Type B pancreatic cell (in vitro differentiated cells): ENCODE results near the gene DDX39A. TPM values are rescaled to one million over a fixed set of nuclear protein-coding genes. Genes with fewer than 3 reads are reported as not detected.
A peak's percentile ranks its signal among the peaks of the same experiment; 100 is the strongest.

Source experiments
- DNase-seq: peaks from one replicate; pipeline ENCODE4 v3.0.0; 2021; ENCODE audit warnings: mixed read lengths; ENCODE audit not compliant: unreplicated experiment; ENCODE audit errors: extremely low spot score
- H3K27ac Mint-ChIP-seq: 2 replicates; pipeline ENCODE4 v1.8.0; 2021; ENCODE audit warnings: mild to moderate bottlenecking, mixed read lengths
- H3K27me3 Mint-ChIP-seq: 2 replicates; pipeline ENCODE4 v1.8.0; 2021; ENCODE audit warnings: mixed read lengths
- H3K36me3 Mint-ChIP-seq: 2 replicates; pipeline ENCODE4 v1.8.0; 2021; ENCODE audit warnings: mixed read lengths
- H3K4me1 Mint-ChIP-seq: one replicate; pipeline ENCODE4 v1.8.0; 2021; ENCODE audit warnings: mixed read lengths; ENCODE audit not compliant: unreplicated experiment
- H3K4me3 Mint-ChIP-seq: 2 replicates; pipeline ENCODE4 v1.8.0; 2021; ENCODE audit warnings: mild to moderate bottlenecking, mixed read lengths
- H3K9me3 Mint-ChIP-seq: 2 replicates; pipeline ENCODE4 v1.8.0; 2021; ENCODE audit warnings: mixed read lengths
- total RNA-seq: library from RNA; stranded (reverse); gene quantifications from 2 replicates; pipeline ENCODE4 v1.2.1, GENCODE V29; 2021; ENCODE audit warnings: low replicate concordance
- TF ChIP-seq, protein P1 (sequence below): fragments of 200-600 bp; sonication (generic); conservative IDR thresholded peaks from 2 replicates; pipeline ENCODE4 v1.5.0; 2021; ENCODE audit warnings: antibody characterized with exemption, mild to moderate bottlenecking

The DDX39A gene
- total RNA-seq, 1 donor from 2014 or later, result 84.3 TPM

DNA sequence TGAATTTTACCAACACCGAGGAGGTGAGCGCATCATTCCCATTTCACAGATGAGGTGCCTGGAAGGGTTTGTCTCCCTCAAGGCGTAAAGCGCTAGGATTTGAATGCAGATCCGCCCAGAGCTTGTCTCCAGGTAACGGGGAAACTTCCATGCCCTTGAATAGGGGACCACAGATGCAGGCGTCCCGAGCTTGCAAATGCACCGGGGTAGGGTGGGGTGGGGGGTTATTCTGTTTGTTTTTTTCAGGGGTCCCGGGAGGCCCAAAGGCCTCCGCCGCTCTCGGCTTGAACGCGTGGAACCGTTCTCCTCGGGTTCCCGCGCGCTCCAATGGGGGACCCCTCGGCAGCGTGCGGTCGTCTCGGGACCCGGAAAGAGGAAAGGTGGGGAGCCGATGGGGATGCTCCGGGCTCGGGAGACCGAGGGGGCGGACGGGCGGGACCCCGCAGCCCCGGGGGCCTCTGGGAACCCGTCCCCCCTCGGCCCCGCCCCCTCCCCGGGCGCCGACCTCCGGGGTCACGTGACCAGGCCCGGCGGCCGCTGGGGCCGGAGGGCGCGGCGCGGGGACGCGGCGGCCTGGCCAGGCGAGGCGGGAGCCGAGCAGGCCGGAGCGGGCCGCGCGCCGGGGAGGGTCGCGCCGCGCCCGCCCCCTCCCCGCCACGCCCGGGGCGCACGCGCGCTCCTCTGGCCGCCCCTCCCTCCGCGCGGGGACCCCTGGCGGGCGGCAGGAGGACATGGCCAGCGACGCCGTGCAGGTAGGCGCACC lies 13.8 kb upstream of the DDX39A start, which contains the start of gene PKN1:
TSS of gene PKN1 (plus strand) at position 516 of the 763 bp plus-strand sequence. CDS start at position 732, 216 bp downstream.
- no peaks in the 10 kb centered on the region for H3K36me3 Mint-ChIP-seq
- H3K27ac Mint-ChIP-seq, result peak within 1 kb of the TSS; percentile 24
- H3K9me3 Mint-ChIP-seq, result no peaks in the 10 kb centered on the region

GRCh38 chr19:14430712-14431111 lies 11.6 kb upstream of the DDX39A start:
- H3K4me1 Mint-ChIP-seq, result peaks cover 13% of the 10 kb centered on the region
- no peaks in the 10 kb centered on the region for H3K36me3 Mint-ChIP-seq
- H3K9me3 Mint-ChIP-seq, result no peaks in the 10 kb centered on the region
- H3K4me3 Mint-ChIP-seq, result peak overlapping the region; percentile 77
- no peak for DNase-seq
- TF ChIP-seq, protein P1, sequence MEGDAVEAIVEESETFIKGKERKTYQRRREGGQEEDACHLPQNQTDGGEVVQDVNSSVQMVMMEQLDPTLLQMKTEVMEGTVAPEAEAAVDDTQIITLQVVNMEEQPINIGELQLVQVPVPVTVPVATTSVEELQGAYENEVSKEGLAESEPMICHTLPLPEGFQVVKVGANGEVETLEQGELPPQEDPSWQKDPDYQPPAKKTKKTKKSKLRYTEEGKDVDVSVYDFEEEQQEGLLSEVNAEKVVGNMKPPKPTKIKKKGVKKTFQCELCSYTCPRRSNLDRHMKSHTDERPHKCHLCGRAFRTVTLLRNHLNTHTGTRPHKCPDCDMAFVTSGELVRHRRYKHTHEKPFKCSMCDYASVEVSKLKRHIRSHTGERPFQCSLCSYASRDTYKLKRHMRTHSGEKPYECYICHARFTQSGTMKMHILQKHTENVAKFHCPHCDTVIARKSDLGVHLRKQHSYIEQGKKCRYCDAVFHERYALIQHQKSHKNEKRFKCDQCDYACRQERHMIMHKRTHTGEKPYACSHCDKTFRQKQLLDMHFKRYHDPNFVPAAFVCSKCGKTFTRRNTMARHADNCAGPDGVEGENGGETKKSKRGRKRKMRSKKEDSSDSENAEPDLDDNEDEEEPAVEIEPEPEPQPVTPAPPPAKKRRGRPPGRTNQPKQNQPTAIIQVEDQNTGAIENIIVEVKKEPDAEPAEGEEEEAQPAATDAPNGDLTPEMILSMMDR, result no peak
- H3K27ac Mint-ChIP-seq, result no peak overlapping the region
- H3K27me3 Mint-ChIP-seq, result peaks cover 9% of the 10 kb centered on the region

More for the DNA sequence above, 13.8 kb upstream of the DDX39A start, which contains the start of gene PKN1:
- DNase-seq, result no peak
- H3K4me3 Mint-ChIP-seq, result peak within 1 kb of the TSS; percentile 87
- TF ChIP-seq, protein P1, result no peak
- peaks cover 11% of the 10 kb centered on the region for H3K4me1 Mint-ChIP-seq
- H3K27me3 Mint-ChIP-seq, result peaks cover 9% of the 10 kb centered on the region

DNA sequence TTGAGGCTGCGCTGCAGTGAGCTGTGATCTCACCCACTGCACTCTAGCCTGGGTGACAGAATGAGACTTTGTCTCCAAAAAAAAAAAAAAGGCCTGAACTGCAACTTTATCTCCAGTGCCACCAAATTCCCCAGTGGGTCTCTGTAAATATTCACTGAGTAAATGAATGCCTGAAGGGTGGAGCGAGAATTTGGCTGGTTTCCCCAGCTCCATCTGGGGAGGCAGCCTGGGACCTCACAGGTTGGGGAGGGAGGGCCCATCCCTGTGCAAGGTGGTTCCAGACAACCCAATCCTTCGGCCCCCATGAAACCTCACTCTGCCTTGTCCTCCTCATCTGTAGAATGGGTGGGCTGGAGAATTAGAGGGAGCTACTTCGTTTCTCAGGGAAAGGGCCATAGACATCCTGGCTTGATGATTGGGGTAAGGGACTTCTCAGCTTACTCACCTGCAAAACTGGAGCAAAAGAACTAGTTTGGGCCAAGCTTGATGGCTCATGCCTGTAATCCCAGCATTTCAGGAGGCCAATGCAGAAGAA lies 9.8 kb upstream of the DDX39A start:
- Mint-ChIP-seq H3K36me3 (no peaks in the 10 kb centered on the region), H3K4me1 (peaks cover 8% of the 10 kb centered on the region), H3K27ac (no peak overlapping the region), H3K4me3 (no peak overlapping the region), H3K27me3 (peaks cover 9% of the 10 kb centered on the region), H3K9me3 (no peaks in the 10 kb centered on the region)
- TF ChIP-seq, protein P1, result no peak
- DNase-seq, result no peak

DNA sequence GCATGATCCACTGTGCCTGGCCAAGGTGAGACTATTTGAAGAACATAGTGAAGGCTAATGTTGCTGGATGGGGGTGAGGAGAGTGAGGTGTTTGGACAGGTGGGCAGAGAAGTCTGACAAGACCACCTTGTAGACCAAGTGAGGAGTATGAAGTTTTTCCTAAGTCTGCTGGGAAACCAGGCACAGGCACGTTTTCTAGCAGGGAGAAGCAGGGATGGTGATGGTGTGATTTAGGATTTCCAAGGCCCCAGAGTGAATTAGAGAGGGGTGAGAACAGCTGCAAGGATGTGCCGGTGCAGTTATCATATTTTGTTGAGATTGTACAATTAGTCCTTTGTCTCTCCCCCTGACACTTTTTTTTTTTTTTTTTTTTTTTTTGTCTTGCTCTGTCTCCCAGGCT lies 8.3 kb upstream of the DDX39A start:
- no peak overlapping the region for H3K4me3 Mint-ChIP-seq
- peaks cover 5% of the 10 kb centered on the region for H3K4me1 Mint-ChIP-seq
- TF ChIP-seq, protein P1, result no peak
- H3K9me3 Mint-ChIP-seq, result no peaks in the 10 kb centered on the region
- no peaks in the 10 kb centered on the region for H3K36me3 Mint-ChIP-seq
- no peak for DNase-seq
- H3K27ac Mint-ChIP-seq, result no peak overlapping the region
- peaks cover 9% of the 10 kb centered on the region for H3K27me3 Mint-ChIP-seq

- Mint-ChIP-seq H3K27ac (peak overlapping the region; percentile 6), H3K4me3 (no peak overlapping the region), H3K27me3 (peaks cover 3% of the 10 kb centered on the region), H3K36me3 (no peaks in the 10 kb centered on the region), H3K4me1 (peaks cover 4% of the 10 kb centered on the region), H3K9me3 (no peaks in the 10 kb centered on the region)
- TF ChIP-seq, protein P1, result no peak
- DNase-seq, result no peak
These were observed 6.6 kb upstream of the DDX39A start for GRCh38 chr19:14425696-14426138.
